Astrocyte of the spinal cord (primary cell): ENCODE data around the gene ARL4D.

ENCODE experiments used
- DNase-seq: peaks from one replicate; pipeline ENCODE4 v3.0.0; 2011; ENCODE audit warnings: low read depth, low spot score
- H3K4me3 ChIP-seq: 2 replicates; pipeline ENCODE4 v1.5.1; 2011; ENCODE audit warnings: low read depth, mild to moderate bottlenecking, low read length, moderate library complexity
- in situ Hi-C: cut with HindIII; loops from 2 replicates; pipeline ENCODE4 v1.10.0; 2017; ENCODE audit warnings: low sequenced_read_pairs
- TF ChIP-seq, protein P1 (sequence below): IDR thresholded peaks from 2 replicates; pipeline ENCODE4 v1.5.1; 2012; ENCODE audit warnings: low read depth, mild to moderate bottlenecking, low read length, inconsistent platforms

ARL4D gene, protein sequence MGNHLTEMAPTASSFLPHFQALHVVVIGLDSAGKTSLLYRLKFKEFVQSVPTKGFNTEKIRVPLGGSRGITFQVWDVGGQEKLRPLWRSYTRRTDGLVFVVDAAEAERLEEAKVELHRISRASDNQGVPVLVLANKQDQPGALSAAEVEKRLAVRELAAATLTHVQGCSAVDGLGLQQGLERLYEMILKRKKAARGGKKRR

DNA sequence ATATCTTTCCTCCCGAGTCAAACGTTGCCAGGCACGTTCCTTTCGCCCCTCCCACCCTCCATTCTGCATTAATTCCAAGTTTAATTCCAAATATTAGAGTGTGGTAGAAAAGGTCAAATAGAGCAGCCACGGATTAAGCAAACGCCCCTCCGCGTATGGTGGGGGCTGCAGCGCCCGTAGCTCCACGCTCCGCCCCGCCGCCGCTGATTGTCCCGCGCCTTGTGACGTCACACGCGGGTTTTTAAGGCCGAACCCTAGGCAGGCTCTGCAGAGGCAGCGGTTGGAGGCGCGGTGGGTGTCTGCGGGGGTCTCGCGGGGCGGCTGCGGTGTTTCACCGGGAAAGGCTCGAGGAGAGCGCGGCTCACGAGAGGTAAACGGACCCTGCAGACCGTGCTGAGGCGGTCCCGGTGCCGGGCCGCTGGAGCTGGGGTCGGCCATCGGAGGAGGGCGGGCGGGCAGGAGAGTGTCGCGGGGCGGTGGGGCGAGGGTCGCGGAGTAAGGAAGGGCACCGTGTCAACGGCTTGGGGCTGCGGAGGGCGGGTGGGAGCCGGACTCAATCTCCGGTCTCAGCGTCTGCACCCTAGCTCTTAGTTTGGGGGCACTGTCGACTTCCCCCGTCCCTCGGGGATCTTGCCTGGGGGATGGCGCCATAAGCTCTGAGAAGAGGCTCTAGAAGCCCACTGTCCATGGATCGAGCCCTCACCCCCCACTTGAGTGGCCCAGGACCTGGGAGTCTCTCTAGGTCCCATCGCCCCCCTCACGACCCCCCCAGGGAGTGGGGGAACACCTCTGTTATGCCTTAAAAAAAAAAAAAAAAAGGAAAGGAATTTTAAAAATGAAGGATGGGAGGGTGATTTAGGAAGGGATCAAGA, at the start of gene ARL4D:
ARL4D (plus strand) TSS at position 270 of the 872 bp plus-strand sequence. CDS start 740 bp downstream, outside the sequence.
- in situ Hi-C loops: no loop called here
- DNase-seq: peak; percentile 73
- peak within 1 kb of the TSS; percentile 76 for H3K4me3 ChIP-seq
- TF ChIP-seq, protein P1, sequence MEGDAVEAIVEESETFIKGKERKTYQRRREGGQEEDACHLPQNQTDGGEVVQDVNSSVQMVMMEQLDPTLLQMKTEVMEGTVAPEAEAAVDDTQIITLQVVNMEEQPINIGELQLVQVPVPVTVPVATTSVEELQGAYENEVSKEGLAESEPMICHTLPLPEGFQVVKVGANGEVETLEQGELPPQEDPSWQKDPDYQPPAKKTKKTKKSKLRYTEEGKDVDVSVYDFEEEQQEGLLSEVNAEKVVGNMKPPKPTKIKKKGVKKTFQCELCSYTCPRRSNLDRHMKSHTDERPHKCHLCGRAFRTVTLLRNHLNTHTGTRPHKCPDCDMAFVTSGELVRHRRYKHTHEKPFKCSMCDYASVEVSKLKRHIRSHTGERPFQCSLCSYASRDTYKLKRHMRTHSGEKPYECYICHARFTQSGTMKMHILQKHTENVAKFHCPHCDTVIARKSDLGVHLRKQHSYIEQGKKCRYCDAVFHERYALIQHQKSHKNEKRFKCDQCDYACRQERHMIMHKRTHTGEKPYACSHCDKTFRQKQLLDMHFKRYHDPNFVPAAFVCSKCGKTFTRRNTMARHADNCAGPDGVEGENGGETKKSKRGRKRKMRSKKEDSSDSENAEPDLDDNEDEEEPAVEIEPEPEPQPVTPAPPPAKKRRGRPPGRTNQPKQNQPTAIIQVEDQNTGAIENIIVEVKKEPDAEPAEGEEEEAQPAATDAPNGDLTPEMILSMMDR: no peak

DNA sequence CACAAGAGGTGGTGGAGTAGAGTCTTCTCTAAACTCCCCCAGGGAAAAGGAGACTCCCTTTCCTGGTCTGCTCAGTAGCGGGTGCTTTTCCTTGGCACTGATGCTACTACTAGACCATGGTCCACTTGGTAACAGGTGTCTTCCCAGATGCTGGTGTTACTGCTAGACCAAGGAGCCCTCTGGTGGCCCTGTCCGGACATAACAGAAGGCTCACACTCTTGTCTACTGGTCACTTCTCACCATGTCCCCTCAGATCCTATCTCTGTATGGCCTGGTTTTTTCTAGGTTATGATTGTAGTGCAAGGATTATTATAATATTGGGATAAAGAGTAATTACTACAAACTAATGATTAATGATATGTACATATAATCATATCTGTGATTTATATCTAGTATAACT, 49.7 kb upstream of the ARL4D start:
- H3K4me3 ChIP-seq: no peak overlapping the region
- in situ Hi-C loops: no loop called here
- TF ChIP-seq, protein P1: peak; percentile 49
- no peak for DNase-seq

DNA sequence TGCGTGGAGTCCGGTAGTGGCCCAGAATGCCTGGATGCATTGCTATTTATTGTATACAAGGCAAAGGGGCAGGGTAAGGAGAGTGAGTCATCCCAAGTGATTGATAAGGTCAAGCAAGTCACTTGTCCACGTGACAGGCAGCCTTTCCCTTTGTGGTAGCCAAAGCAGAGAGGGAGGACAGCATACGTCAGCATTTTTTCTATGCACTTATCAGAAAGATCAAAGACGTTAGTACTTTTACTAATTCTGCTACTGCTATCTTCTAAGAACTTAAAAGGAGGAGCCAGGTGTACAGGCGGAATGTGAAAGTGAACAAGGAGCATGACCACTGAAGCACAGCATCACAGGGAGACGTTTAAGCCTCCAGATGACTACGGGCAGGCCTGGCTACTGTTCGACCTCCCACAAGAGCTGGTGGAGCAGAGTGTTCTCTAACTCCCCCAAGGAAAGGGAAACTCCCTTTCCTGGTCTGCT, 47.9 kb upstream of the ARL4D start:
- DNase-seq: no peak
- no peak overlapping the region for H3K4me3 ChIP-seq
- in situ Hi-C loops: no loop called here
- TF ChIP-seq, protein P1: no peak

DNA sequence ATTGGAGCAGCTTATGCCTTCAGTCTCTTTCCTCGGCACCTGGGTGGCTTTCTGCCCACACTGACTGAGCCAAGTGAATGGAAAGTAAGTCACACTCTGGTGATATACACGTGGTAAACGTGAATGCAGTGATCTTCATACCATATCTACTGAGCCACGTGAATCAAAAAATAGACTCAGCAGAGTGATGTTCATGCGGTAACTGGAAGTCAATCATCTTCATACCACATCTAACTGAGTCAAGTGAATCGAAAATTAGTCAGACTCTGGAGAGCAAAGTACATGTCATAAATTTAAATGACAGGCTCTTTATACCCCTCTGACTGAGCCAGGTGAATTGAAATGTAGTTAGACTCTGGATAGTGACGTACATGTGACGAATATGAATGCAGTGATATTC, 47.1 kb upstream of the ARL4D start:
- H3K4me3 ChIP-seq: no peak overlapping the region
- DNase-seq: no peak
- in situ Hi-C loops: no loop called here
- TF ChIP-seq, protein P1: no peak

DNA sequence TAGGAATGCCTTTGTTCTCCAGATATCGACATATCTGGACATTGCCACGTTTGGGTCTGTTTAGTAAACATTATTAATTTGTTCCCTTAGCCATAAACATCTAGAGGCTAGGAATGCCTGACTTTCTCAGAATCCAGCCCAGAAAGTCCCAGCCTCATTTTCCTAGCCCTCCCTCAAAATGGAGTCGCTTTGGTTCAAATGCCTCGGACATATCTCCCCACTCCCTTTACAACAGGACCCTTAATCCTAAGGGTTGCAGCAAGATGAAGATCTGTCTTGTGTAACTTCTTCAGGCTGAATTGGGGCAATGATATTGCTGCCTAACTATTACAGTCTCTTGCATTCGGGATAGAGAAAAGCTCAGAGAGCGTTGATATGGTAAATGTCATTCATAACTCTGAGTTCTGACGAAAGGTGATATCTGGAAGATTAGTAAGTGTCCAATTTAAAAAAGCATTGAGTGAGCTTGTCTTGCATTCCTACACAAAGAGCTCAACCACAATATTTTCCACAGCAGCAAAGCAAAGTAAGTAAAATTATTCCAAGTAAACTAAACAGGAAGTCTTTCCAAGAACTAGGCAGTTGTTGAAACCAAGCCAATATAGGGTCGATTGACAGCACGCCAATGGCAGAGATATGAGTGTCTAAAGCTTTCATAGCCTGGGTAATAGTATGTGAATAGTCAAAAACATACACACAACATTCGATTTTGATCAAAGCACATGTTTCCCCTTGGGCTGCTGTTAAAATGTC, 46.0 kb upstream of the ARL4D start:
- in situ Hi-C loops: no loop called here
- DNase-seq: no peak
- H3K4me3 ChIP-seq: no peak overlapping the region
- TF ChIP-seq, protein P1: no peak

DNA sequence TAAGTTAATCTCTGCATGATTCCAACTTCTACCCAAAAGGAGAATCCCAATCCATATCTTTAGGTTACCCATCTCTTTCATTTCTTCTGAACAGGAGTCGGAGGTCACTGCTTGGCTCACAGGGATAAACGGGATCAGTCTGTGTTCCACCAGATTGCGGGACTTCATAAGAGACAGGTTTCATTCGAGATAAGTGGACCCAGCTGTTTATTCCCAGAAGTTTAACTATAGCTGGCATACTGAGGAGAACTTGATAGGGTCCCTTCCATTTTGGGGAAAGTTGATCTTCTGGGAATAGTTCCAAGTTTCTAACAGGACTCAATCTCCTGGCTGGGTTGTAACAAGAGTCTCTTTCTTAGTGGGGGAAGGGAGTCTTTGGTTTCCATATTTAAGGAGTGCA, 45.4 kb upstream of the ARL4D start:
- TF ChIP-seq, protein P1: no peak
- H3K4me3 ChIP-seq: no peak overlapping the region
- in situ Hi-C loops: no loop called here
- DNase-seq: no peak
